HG03565 (cell line): ENCODE results near the gene VPS4A.
A peak's percentile ranks its signal among the peaks of the same experiment; 100 is the strongest.

ENCODE experiments used
- ATAC-seq: cut with Tn5 transposase; IDR thresholded peaks from one replicate; pipeline ENCODE4 v1.9.1; 2021; ENCODE audit warnings: mild to moderate bottlenecking, moderate library complexity; ENCODE audit not compliant: unreplicated experiment

Gene VPS4A

GRCh38 chr16:69306031-69306430, 5.1 kb upstream of the VPS4A start:
- ATAC-seq: no peak

GRCh38 chr16:69307091-69307490, 4.1 kb upstream of the VPS4A start:
- no peak for ATAC-seq

- no peak for ATAC-seq
Observed at GRCh38 chr16:69307856-69308255, 3.3 kb upstream of the VPS4A start.

- ATAC-seq: no peak
Observed at GRCh38 chr16:69309316-69309715, 1.8 kb upstream of the VPS4A start.

GRCh38 chr16:69311533-69312387, 610 bp downstream of the VPS4A start:
- ATAC-seq: peak; percentile 38

GRCh38 chr16:69313469-69313868, 2.3 kb downstream of the VPS4A start:
- ATAC-seq: no peak

- ATAC-seq: no peak
Observed at GRCh38 chr16:69314534-69314933, 3.4 kb downstream of the VPS4A start.

- ATAC-seq: no peak
Observed at GRCh38 chr16:69315486-69316311, 4.5 kb downstream of the VPS4A start.

GRCh38 chr16:69316595-69317034, 5.5 kb downstream of the VPS4A start:
- no peak for ATAC-seq

GRCh38 chr16:69318177-69318910, 7.2 kb downstream of the VPS4A start:
- ATAC-seq: no peak

GRCh38 chr16:69318911-69319289, 7.8 kb downstream of the VPS4A start:
- no peak for ATAC-seq

- no peak for ATAC-seq
Observed at GRCh38 chr16:69319381-69319780, 8.2 kb downstream of the VPS4A start.

GRCh38 chr16:69319826-69320739, 8.9 kb downstream of the VPS4A start:
- ATAC-seq: no peak

GRCh38 chr16:69320740-69321073, 9.6 kb downstream of the VPS4A start:
- no peak for ATAC-seq

GRCh38 chr16:69321080-69321479, 9.9 kb downstream of the VPS4A start:
- ATAC-seq: no peak

- ATAC-seq: no peak
Observed at GRCh38 chr16:69322343-69322742, 11.2 kb downstream of the VPS4A start.

GRCh38 chr16:69323415-69323814, 12.3 kb downstream of the VPS4A start:
- no peak for ATAC-seq

- no peak for ATAC-seq
Observed at GRCh38 chr16:69324013-69324531, 12.9 kb downstream of the VPS4A start.

- ATAC-seq: no peak
Observed at GRCh38 chr16:69324585-69325253, 13.6 kb downstream of the VPS4A start.

- no peak for ATAC-seq
Observed at GRCh38 chr16:69325784-69326171, 14.6 kb downstream of the VPS4A start.
